Measurements from ENCODE around the gene AP5S1. TPM values are rescaled to one million over a fixed set of nuclear protein-coding genes. Genes with fewer than 3 reads are reported as not detected.

AP5S1 gene
- total and polyA plus RNA-seq, 2 of the 13 experiments (the other 11 are each of a cell fraction or from before 2014, with no cell fraction given), result 7.9 to 23.2 TPM

DNA sequence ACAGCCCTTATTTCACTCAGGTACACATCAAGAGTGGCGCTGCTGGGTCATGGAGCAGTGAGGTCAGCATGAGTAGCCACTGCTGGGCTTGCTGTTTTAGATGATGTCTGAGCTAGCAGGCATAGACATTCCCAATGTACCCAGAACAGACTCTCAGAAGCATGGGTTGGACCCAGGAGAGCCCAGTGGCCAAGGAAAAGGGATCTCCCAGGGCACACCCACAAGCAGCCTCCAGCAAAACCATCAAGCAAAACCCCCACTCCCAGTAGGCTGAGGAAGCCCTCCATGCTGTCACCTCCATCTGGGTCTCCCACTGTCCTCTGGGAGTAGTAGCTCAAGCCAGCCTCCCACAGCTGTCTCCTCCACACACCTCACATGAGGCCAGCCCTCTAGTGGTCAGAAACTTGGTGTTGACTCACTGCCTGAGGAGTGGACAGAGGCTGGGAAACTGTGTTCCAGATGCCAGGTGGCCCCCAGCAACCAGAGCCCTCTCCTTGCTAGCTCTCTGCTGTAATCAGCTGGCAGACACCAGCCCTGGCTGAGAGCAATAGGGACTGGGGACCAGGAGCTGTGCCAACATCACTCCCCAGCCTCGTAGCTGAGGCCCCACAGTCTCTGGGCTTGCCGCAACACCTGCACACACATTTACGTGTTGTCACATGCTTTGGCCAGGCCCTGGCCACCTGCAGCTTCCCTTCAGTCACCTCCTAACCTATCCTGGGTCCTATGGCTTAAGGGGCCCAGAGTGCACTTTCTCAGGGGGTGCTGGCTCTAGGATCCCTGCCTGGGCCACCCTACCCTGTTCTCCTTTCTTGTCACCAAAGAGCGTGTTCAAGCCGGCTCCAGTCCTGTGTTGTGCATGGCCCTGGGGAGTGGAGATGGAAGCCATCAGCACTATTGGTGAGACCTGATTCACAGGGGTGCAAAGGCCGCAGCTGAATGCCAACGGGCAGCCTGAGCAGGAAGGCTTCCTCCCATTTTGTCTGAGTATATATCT lies 1.9 kb upstream of the AP5S1 start (continued):
- TF ChIP-seq DDIT3 (CRISPR knock-in tag; IDR thresholded peaks at IDR 0.05) (no peak), ZNF274 (CRISPR knock-in tag; IDR thresholded peaks at IDR 0.05) (peak; percentile 65; the same call in 1 of the 2 replicates), ZNF234 (CRISPR knock-in tag; conservative IDR thresholded peaks at IDR 0.05) (no peak), ARID4A (CRISPR knock-in tag; IDR thresholded peaks at IDR 0.05; ENCODE audit: borderline replicate concordance) (peak; percentile 86), ZBTB38 (CRISPR knock-in tag; IDR thresholded peaks at IDR 0.05) (peak; percentile 90), TFAP4 (IDR thresholded peaks at IDR 0.05; ENCODE audit: borderline replicate concordance, low read depth) (peak; percentile 97), GLI4 (CRISPR knock-in tag; IDR thresholded peaks at IDR 0.05; ENCODE audit: borderline replicate concordance) (peak; percentile 22; the same call in 1 of the 2 replicates), NFATC3 (CRISPR knock-in tag; IDR thresholded peaks at IDR 0.05) (peak; percentile 69; the same call in 1 of the 2 replicates), PRMT3 (CRISPR knock-in tag; IDR thresholded peaks at IDR 0.05; ENCODE audit: borderline replicate concordance, low read depth) (no peak), ZFP1 (CRISPR knock-in tag; IDR thresholded peaks at IDR 0.05) (peak; percentile 79; the same call in 1 of the 2 replicates), HIC2 (CRISPR knock-in tag; IDR thresholded peaks at IDR 0.05; ENCODE audit: low read depth) (peak; percentile 84; the same call in 1 of the 2 replicates), RARG (CRISPR knock-in tag; IDR thresholded peaks at IDR 0.05; ENCODE audit: low read depth) (no peak)
- TF ChIP-seq, protein P1, sequence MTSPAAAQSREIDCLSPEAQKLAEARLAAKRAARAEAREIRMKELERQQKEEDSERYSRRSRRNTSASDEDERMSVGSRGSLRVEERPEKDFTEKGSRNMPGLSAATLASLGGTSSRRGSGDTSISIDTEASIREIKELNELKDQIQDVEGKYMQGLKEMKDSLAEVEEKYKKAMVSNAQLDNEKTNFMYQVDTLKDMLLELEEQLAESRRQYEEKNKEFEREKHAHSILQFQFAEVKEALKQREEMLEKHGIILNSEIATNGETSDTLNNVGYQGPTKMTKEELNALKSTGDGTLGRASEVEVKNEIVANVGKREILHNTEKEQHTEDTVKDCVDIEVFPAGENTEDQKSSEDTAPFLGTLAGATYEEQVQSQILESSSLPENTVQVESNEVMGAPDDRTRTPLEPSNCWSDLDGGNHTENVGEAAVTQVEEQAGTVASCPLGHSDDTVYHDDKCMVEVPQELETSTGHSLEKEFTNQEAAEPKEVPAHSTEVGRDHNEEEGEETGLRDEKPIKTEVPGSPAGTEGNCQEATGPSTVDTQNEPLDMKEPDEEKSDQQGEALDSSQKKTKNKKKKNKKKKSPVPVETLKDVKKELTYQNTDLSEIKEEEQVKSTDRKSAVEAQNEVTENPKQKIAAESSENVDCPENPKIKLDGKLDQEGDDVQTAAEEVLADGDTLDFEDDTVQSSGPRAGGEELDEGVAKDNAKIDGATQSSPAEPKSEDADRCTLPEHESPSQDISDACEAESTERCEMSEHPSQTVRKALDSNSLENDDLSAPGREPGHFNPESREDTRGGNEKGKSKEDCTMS (CRISPR knock-in tag; conservative IDR thresholded peaks at IDR 0.05), result no peak

Data from HepG2 (cell line).